Keratinocyte (primary cell): Measurements from ENCODE around the gene VAMP5. TPM values are rescaled to one million over a fixed set of nuclear protein-coding genes. Genes with fewer than 3 reads are reported as not detected.

Experiments
- DNase-seq: peaks from one replicate; pipeline ENCODE4 v3.0.0-alpha.2; 2011; ENCODE audit warnings: low read depth, missing footprints, low spot score
- FAIRE-seq: peaks from 2 replicates; lab custom pipeline; 2011; peaks lifted over from hg19 to GRCh38; lab: Jason Lieb, UNC
- H2AFZ ChIP-seq: 2 replicates; pipeline ENCODE4 v1.6.0; 2012; ENCODE audit warnings: low read length, control low read depth, inconsistent platforms; ENCODE audit not compliant: control insufficient read depth
- H3K27ac ChIP-seq: 2 replicates; pipeline ENCODE4 v1.5.1; 2011; ENCODE audit warnings: low read length; ENCODE audit not compliant: control insufficient read depth, insufficient read depth
- H3K27me3 ChIP-seq: 3 replicates; pipeline ENCODE4 v1.6.0; 2011; ENCODE audit warnings: low read length; ENCODE audit not compliant: control insufficient read depth, insufficient read depth; ENCODE audit errors: extremely low read depth
- H3K36me3 ChIP-seq, 2 experiments: 2 replicates in 1 of 2; 3 replicates in 1 of 2; pipeline ENCODE4 v1.5.1; 2011; ENCODE audit warnings: low read length in 2 of 2, mild to moderate bottlenecking in 1 of 2; ENCODE audit not compliant: control insufficient read depth in 2 of 2, insufficient read depth in 2 of 2; ENCODE audit errors: extremely low read depth in 1 of 2
- H3K4me1 ChIP-seq: 3 replicates; pipeline ENCODE4 v1.5.1; 2011; ENCODE audit warnings: low read length; ENCODE audit not compliant: control insufficient read depth, insufficient read depth; ENCODE audit errors: extremely low read depth
- H3K4me2 ChIP-seq: 3 replicates; pipeline ENCODE4 v1.6.0; 2011; ENCODE audit warnings: low read depth, low read length; ENCODE audit not compliant: control insufficient read depth, insufficient read depth; ENCODE audit errors: extremely low read depth
- H3K4me3 ChIP-seq, 3 experiments: fragments of 200-600 bp in 1 of 3; sonication (generic) in 1 of 3; 2 replicates in 2 of 3; 3 replicates in 1 of 3; pipeline ENCODE4 v1.5.1; 2011 to 2016; ENCODE audit warnings: low read length in 3 of 3, mild to moderate bottlenecking in 3 of 3, control low read depth in 2 of 3, inconsistent platforms in 1 of 3, low read depth in 1 of 3, mixed read lengths in 1 of 3, mixed run types in 1 of 3, moderate library complexity in 1 of 3; ENCODE audit not compliant: control insufficient read depth in 2 of 3, insufficient read depth in 2 of 3; ENCODE audit errors: extremely low read depth in 1 of 3
- H3K79me2 ChIP-seq: 2 replicates; pipeline ENCODE4 v1.6.0; 2012; ENCODE audit warnings: low read length; ENCODE audit not compliant: control insufficient read depth, insufficient read depth
- H3K9ac ChIP-seq: 3 replicates; pipeline ENCODE4 v1.6.0; 2011; ENCODE audit warnings: low read length; ENCODE audit not compliant: control insufficient read depth, insufficient read depth; ENCODE audit errors: extremely low read depth
- H3K9me1 ChIP-seq: 3 replicates; pipeline ENCODE4 v1.6.0; 2011; ENCODE audit warnings: low read length; ENCODE audit not compliant: control insufficient read depth, insufficient read depth; ENCODE audit errors: extremely low read depth
- H3K9me3 ChIP-seq: 2 replicates; pipeline ENCODE4 v1.5.1; 2012; ENCODE audit warnings: low read depth, low read length; ENCODE audit not compliant: control insufficient read depth
- H4K20me1 ChIP-seq: 3 replicates; pipeline ENCODE4 v1.6.0; 2011; ENCODE audit warnings: low read length; ENCODE audit not compliant: control insufficient read depth, insufficient read depth; ENCODE audit errors: extremely low read depth
- EZH2 ChIP-seq: IDR thresholded peaks from one replicate; pipeline ENCODE4 v1.6.1; 2012; ENCODE audit warnings: inconsistent platforms, mild to moderate bottlenecking, low read length, moderate library complexity
- dilution Hi-C: fragments of 300-500 bp; cut with MboI; formaldehyde crosslinking; loops from one replicate; pipeline ENCODE4 v1.7.0; 2020; ENCODE audit warnings: low sequenced_read_pairs; ENCODE audit not compliant: extremely low pct_ligation_motif_present
- polyA plus RNA-seq, 5 experiments: library from polyadenylated mRNA; depleted of rRNA in 3 of 5; stranded (reverse) in 3 of 5; stranded (forward) in 1 of 5; unstranded in 1 of 5; fragments of >200 nt; gene quantifications; 1 replicate in 1 of 5; 2 replicates in 3 of 5; 3 replicates in 1 of 5; pipeline versions ENCODE4 v1.2.1 to v1.2.3, GENCODE V29; 2011 to 2012; ENCODE audit warnings: missing spikeins in 2 of 5, low read depth in 1 of 5, low replicate concordance in 1 of 5
- TF ChIP-seq, protein P1 (sequence below), 3 experiments: IDR thresholded peaks in 1 of 3; conservative IDR thresholded peaks in 1 of 3; optimal IDR thresholded peaks in 1 of 3; 2 replicates in 2 of 3; 3 replicates in 1 of 3; pipeline versions ENCODE3 to v1.5.1; 2011; ENCODE audit warnings: low read length in 3 of 3, mild to moderate bottlenecking in 3 of 3, moderate library complexity in 2 of 3, control low read depth in 1 of 3, inconsistent platforms in 1 of 3; ENCODE audit not compliant: insufficient read depth in 2 of 3; ENCODE audit errors: extremely low read depth in 1 of 3

The VAMP5 gene
- polyA plus RNA-seq, 1 donor (not counting 4 experiments of a cell fraction or from before 2014, with no cell fraction given) = 11.0 TPM

DNA sequence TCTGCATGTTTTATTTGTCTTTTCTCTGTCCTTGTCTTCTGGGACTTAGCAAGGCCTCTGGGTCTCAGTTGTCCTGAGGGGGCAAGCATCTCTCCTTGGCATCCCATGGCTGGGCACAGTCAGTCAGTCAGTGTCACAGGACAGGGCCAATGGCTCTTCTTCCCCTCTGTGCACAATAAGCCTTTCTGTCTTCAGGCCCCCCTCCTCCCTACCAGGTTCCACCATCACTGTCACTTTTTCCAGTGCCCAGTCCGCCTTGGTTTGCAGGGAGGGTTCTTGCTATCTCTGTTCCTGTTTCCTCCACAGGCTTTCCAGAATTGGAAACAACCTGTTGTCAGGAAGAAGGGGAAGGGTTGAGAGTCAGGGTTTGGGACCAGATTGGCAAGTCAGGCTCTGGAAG, 1.7 kb upstream of the VAMP5 start:
- no peak overlapping the region for H2AFZ ChIP-seq
- no peak overlapping the region for H3K27ac ChIP-seq
- no peaks in the 10 kb centered on the region for H3K9me1 ChIP-seq
- H3K4me2 ChIP-seq = no peak overlapping the region
- H3K9ac ChIP-seq = no peak overlapping the region
- no peak for DNase-seq
- H3K79me2 ChIP-seq = peaks cover 20% of the 10 kb centered on the region
- no peaks in the 10 kb centered on the region for H3K9me3 ChIP-seq
- dilution Hi-C loops = no loop called here
- no peak overlapping the region for H3K4me3 ChIP-seq
- H3K27me3 ChIP-seq = no peaks in the 10 kb centered on the region
- H3K36me3 ChIP-seq = peaks cover 15 to 24% of the 10 kb centered on the region in 2 experiments
- FAIRE-seq = no peak
- TF ChIP-seq, protein P1, sequence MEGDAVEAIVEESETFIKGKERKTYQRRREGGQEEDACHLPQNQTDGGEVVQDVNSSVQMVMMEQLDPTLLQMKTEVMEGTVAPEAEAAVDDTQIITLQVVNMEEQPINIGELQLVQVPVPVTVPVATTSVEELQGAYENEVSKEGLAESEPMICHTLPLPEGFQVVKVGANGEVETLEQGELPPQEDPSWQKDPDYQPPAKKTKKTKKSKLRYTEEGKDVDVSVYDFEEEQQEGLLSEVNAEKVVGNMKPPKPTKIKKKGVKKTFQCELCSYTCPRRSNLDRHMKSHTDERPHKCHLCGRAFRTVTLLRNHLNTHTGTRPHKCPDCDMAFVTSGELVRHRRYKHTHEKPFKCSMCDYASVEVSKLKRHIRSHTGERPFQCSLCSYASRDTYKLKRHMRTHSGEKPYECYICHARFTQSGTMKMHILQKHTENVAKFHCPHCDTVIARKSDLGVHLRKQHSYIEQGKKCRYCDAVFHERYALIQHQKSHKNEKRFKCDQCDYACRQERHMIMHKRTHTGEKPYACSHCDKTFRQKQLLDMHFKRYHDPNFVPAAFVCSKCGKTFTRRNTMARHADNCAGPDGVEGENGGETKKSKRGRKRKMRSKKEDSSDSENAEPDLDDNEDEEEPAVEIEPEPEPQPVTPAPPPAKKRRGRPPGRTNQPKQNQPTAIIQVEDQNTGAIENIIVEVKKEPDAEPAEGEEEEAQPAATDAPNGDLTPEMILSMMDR (optimal IDR thresholded peaks at IDR 0.05 in 1 of 3, IDR thresholded peaks at IDR 0.05 in 1 of 3, conservative IDR thresholded peaks at IDR 0.05 in 1 of 3; ENCODE audit: extremely low read depth in 1 of 3, insufficient read depth in 2 of 3, low read length in 3 of 3) = no peak
- no peak for TF ChIP-seq EZH2
- H3K4me1 ChIP-seq = peaks cover 32% of the 10 kb centered on the region
- H4K20me1 ChIP-seq = no peaks in the 10 kb centered on the region

DNA sequence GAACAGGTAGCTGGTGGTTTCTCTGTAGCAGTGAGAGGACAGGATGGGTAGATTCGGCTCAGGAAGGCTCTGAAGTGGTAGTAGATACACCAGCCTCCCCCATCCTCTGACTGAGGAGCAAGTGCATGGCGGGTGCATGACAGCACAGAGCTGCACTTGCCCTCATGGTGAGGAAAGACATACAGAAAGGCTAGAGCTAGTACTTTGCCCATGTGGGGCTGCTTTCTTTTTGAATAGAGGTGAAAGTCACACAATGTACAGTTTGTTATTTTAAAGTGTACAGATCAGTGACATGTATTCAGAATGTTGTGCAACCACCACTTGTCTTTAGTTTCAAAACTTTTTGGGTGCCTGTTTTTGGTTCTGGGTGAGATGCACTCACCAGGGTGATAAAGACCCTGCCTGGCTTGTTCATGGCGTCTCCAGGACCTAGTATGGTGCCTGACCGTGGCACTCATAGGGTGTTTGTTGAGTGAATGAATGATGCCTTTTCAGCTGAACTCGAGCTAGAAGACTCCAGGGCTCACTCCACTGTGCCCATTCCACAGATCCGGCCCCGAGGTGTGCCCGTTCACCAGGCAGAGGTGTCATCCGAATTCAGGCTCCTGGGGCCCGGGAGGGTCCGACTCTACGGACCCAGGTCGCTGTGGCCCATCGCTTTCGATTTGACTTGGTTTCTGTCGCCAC, 421 bp upstream of the VAMP5 start:
- dilution Hi-C loops = no loop called here
- Histone ChIP-seq H3K9me1 (no peaks in the 10 kb centered on the region), H2AFZ (no peak overlapping the region), H3K4me2 (no peak overlapping the region), H3K36me3 (peaks cover 15 to 24% of the 10 kb centered on the region in 2 experiments), H3K9me3 (no peaks in the 10 kb centered on the region), H3K4me1 (peaks cover 27% of the 10 kb centered on the region), H3K27ac (no peak overlapping the region), H3K4me3 (no peak overlapping the region), H3K27me3 (no peaks in the 10 kb centered on the region), H3K9ac (no peak overlapping the region), H4K20me1 (no peaks in the 10 kb centered on the region), H3K79me2 (peaks cover 7% of the 10 kb centered on the region)
- TF ChIP-seq, protein P1 (optimal IDR thresholded peaks at IDR 0.05 in 1 of 3, IDR thresholded peaks at IDR 0.05 in 1 of 3, conservative IDR thresholded peaks at IDR 0.05 in 1 of 3; ENCODE audit: extremely low read depth in 1 of 3, insufficient read depth in 2 of 3, low read length in 3 of 3) = no peak
- TF ChIP-seq EZH2 = no peak
- DNase-seq (no peak), FAIRE-seq (no peak)
